Measurements from ENCODE around the gene INTS3. TPM values are rescaled to one million over a fixed set of nuclear protein-coding genes. Genes with fewer than 3 reads are reported as not detected.

INTS3 gene
- total RNA-seq, 1 donor from 2014 or later, result 45.1 TPM

DNA sequence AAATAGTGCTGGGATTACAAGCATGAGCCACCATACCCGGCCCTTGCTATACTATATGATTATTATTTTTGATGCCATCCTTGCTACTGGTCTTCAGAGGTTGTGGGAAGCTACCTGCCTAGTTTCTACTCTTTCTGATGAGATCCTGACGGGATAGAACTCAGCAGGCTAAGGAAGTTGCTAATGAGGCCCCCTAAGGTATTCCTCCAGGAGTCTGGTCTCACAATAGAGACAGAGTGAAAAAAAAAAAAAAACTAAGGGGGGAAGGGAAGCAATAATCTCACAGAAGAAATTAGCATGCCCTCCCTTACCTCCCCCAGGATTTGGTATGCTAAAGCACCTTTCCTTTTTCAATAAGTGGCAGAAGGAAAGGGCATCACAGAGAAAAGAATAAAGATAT is 17.6 kb downstream of the INTS3 start:
- H3K4me3 Mint-ChIP-seq, result no peak overlapping the region
- Histone ChIP-seq H3K79me2 (ENCODE audit: low read depth) (no peaks in the 10 kb centered on the region), H3K4me1 (peaks cover 42% of the 10 kb centered on the region), H3K9ac (no peak overlapping the region), H2AFZ (replicated peaks) (no peak overlapping the region), H3K27me3 (no peaks in the 10 kb centered on the region), H3K4me2 (peak overlapping the region; percentile 28), H3K27ac (no peak overlapping the region), H3K9me3 (ENCODE audit: low read depth) (no peaks in the 10 kb centered on the region), H3K4me3 (no peak overlapping the region), H3K36me3 (no peaks in the 10 kb centered on the region), H4K20me1 (ENCODE audit: low read depth) (peaks cover 24% of the 10 kb centered on the region), H3F3A (ENCODE audit: low read depth) (peaks cover 48% of the 10 kb centered on the region)
- no peaks in the 10 kb centered on the region for H3K9me3 Mint-ChIP-seq
- no peak for TF ChIP-seq EZH2phosphoT487 (IDR thresholded peaks at IDR 0.05)
- TF ChIP-seq, protein P1, sequence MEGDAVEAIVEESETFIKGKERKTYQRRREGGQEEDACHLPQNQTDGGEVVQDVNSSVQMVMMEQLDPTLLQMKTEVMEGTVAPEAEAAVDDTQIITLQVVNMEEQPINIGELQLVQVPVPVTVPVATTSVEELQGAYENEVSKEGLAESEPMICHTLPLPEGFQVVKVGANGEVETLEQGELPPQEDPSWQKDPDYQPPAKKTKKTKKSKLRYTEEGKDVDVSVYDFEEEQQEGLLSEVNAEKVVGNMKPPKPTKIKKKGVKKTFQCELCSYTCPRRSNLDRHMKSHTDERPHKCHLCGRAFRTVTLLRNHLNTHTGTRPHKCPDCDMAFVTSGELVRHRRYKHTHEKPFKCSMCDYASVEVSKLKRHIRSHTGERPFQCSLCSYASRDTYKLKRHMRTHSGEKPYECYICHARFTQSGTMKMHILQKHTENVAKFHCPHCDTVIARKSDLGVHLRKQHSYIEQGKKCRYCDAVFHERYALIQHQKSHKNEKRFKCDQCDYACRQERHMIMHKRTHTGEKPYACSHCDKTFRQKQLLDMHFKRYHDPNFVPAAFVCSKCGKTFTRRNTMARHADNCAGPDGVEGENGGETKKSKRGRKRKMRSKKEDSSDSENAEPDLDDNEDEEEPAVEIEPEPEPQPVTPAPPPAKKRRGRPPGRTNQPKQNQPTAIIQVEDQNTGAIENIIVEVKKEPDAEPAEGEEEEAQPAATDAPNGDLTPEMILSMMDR (IDR thresholded peaks at IDR 0.05), result no peak
- TF ChIP-seq EZH2 (IDR thresholded peaks at IDR 0.05), result no peak
- peaks cover 5% of the 10 kb centered on the region for H3K27me3 Mint-ChIP-seq (ENCODE audit: insufficient read depth, low read depth)
- H3K36me3 Mint-ChIP-seq, result peaks cover 42% of the 10 kb centered on the region
- H3K4me1 Mint-ChIP-seq, result peaks cover 8% of the 10 kb centered on the region
- no peak overlapping the region for H3K27ac Mint-ChIP-seq
- peak; percentile 41 for DNase-seq (ENCODE audit: low spot score)

DNA sequence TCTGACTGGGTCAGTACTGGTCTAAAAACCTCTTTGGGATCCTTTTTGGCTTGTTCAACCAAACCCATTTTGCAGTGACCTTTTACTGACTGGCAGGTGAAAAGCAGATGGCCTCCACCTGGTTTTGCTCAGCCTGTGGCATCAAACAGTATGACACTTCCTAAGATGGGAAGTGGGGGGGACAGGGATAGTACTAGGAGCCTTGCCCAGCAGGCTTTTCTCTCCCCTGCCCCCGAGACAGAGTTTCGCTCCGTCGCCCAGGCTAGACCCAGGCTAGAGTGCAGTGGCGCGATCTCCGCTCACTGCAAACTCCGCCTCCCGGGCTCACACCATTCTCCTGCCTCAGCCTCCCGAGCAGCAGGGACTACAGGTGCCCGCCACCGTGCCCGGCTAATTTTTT is 18.3 kb downstream of the INTS3 start:
- H3K9me3 ChIP-seq (ENCODE audit: low read depth), result no peaks in the 10 kb centered on the region
- no peak overlapping the region for H2AFZ ChIP-seq (replicated peaks)
- H3K27ac ChIP-seq, result peak overlapping the region; percentile 53
- H3K27me3 Mint-ChIP-seq (ENCODE audit: insufficient read depth, low read depth), result peaks cover 5% of the 10 kb centered on the region
- H3K4me1 Mint-ChIP-seq, result peaks cover 8% of the 10 kb centered on the region
- peaks cover 40% of the 10 kb centered on the region for H3K36me3 Mint-ChIP-seq
- no peaks in the 10 kb centered on the region for H3K79me2 ChIP-seq (ENCODE audit: low read depth)
- no peak for DNase-seq (ENCODE audit: low spot score)
- H3K36me3 ChIP-seq, result no peaks in the 10 kb centered on the region
- no peak overlapping the region for H3K4me3 ChIP-seq
- peaks cover 26% of the 10 kb centered on the region for H4K20me1 ChIP-seq (ENCODE audit: low read depth)
- H3K4me2 ChIP-seq, result peak overlapping the region; percentile 28
- H3F3A ChIP-seq (ENCODE audit: low read depth), result peaks cover 52% of the 10 kb centered on the region
- H3K9me3 Mint-ChIP-seq, result no peaks in the 10 kb centered on the region
- H3K4me1 ChIP-seq, result peaks cover 45% of the 10 kb centered on the region
- no peak overlapping the region for H3K4me3 Mint-ChIP-seq
- H3K9ac ChIP-seq, result no peak overlapping the region
- no peaks in the 10 kb centered on the region for H3K27me3 ChIP-seq
- no peak overlapping the region for H3K27ac Mint-ChIP-seq
- TF ChIP-seq, protein P1 (IDR thresholded peaks at IDR 0.05), result no peak
- TF ChIP-seq EZH2 (IDR thresholded peaks at IDR 0.05) (no peak), EZH2phosphoT487 (IDR thresholded peaks at IDR 0.05) (no peak)

DNA sequence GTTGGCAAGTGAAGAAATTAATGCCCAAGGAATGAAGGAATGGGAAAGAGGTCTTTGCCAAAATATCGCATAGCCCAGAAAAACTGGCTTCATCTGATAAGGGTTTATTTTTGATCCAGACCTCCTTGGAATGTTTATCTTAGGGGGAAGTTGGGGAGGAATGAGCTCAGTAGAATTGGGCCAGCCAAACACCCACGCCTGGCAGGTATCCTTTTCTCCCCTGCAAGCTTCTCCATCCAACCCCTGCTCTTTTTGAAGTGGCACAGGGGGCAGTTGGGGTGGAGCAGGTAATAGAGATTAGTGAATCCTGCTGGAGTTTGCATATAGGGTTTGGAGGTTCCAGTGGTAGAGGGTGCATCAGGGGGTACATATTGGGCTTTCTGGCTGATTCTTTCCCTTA is 21.1 kb downstream of the INTS3 start:
- no peak overlapping the region for H3K4me3 ChIP-seq
- no peak overlapping the region for H3K4me2 ChIP-seq
- H4K20me1 ChIP-seq (ENCODE audit: low read depth), result peaks cover 26% of the 10 kb centered on the region
- no peaks in the 10 kb centered on the region for H3K27me3 ChIP-seq
- TF ChIP-seq EZH2 (IDR thresholded peaks at IDR 0.05), result no peak
- no peak for TF ChIP-seq EZH2phosphoT487 (IDR thresholded peaks at IDR 0.05)
- TF ChIP-seq, protein P1 (IDR thresholded peaks at IDR 0.05), result no peak
- peaks cover 48% of the 10 kb centered on the region for H3F3A ChIP-seq (ENCODE audit: low read depth)
- no peak for DNase-seq (ENCODE audit: low spot score)
- H3K9ac ChIP-seq, result no peak overlapping the region
- no peaks in the 10 kb centered on the region for H3K79me2 ChIP-seq (ENCODE audit: low read depth)
- H3K36me3 Mint-ChIP-seq, result peaks cover 36% of the 10 kb centered on the region
- no peak overlapping the region for H3K4me3 Mint-ChIP-seq
- no peaks in the 10 kb centered on the region for H3K9me3 Mint-ChIP-seq
- no peak overlapping the region for H2AFZ ChIP-seq (replicated peaks)
- H3K27me3 Mint-ChIP-seq (ENCODE audit: insufficient read depth, low read depth), result peaks cover 5% of the 10 kb centered on the region
- H3K36me3 ChIP-seq, result no peaks in the 10 kb centered on the region
- H3K27ac Mint-ChIP-seq, result no peak overlapping the region
- H3K27ac ChIP-seq, result no peak overlapping the region
- H3K4me1 Mint-ChIP-seq, result peaks cover 8% of the 10 kb centered on the region
- peaks cover 45% of the 10 kb centered on the region for H3K4me1 ChIP-seq
- no peaks in the 10 kb centered on the region for H3K9me3 ChIP-seq (ENCODE audit: low read depth)

All from neural progenitor cell (in vitro differentiated cells).